ENCODE data around the gene CHN2.

DNA sequence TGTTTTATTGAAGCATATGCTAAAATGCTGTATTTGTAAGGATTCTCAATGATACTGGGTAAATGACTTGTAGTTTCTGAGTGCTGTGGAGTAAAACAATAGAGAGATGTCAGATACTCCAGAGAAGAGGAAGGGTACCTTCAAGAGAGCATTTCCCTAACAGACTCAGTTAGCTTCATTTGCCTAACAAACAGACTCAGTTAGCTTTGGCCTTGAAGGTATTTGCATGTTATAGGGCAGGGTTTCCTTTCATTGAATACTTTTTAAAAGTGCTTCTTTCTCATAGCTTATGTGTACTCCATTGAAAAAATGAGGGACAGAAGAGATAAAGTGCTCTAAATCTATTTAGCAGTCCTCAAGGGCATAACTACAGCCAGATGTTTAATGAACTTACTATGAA lies 101.8 kb downstream of the CHN2 start:
- TF ChIP-seq, protein P1, sequence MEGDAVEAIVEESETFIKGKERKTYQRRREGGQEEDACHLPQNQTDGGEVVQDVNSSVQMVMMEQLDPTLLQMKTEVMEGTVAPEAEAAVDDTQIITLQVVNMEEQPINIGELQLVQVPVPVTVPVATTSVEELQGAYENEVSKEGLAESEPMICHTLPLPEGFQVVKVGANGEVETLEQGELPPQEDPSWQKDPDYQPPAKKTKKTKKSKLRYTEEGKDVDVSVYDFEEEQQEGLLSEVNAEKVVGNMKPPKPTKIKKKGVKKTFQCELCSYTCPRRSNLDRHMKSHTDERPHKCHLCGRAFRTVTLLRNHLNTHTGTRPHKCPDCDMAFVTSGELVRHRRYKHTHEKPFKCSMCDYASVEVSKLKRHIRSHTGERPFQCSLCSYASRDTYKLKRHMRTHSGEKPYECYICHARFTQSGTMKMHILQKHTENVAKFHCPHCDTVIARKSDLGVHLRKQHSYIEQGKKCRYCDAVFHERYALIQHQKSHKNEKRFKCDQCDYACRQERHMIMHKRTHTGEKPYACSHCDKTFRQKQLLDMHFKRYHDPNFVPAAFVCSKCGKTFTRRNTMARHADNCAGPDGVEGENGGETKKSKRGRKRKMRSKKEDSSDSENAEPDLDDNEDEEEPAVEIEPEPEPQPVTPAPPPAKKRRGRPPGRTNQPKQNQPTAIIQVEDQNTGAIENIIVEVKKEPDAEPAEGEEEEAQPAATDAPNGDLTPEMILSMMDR (IDR thresholded peaks at IDR 0.05), result no peak
- no peak for TF ChIP-seq EZH2 (IDR thresholded peaks at IDR 0.05; ENCODE audit: borderline replicate concordance, insufficient read depth, low read depth, low read length, poor library complexity, severe bottlenecking)

All from B cell (primary cell).